ENCODE results near the gene RAB35. TPM values are rescaled to one million over a fixed set of nuclear protein-coding genes. Genes with fewer than 3 reads are reported as not detected.
A peak's percentile ranks its signal among the peaks of the same experiment; 100 is the strongest.

RAB35 gene
- total RNA-seq, 4 donors from 2014 or later: 31.5 to 39.5 (median 33.8) TPM

GRCh38 chr12:120064054-120064940, 52.3 kb downstream of the RAB35 start:
- WGBS, 2 donors: 47 to 52% methylated on average over 16 of the region's 16 CpGs
- DNase-seq (ENCODE audit: low spot score in 2 of 2): peak in 1 of 2 donors; percentile 79
- intact Hi-C loops (cut with DNase I; ENCODE audit: low total_unique reads): no loop called here
- TF ChIP-seq POLR2A (IDR thresholded peaks at IDR 0.05) (no peak), CTCF (IDR thresholded peaks at IDR 0.05) (no peak)
- no peak overlapping the region for H3K4me3 ChIP-seq (ENCODE audit: low read depth, poor library complexity, severe bottlenecking)

GRCh38 chr12:120062976-120063579, 53.5 kb downstream of the RAB35 start:
- no peak for DNase-seq (ENCODE audit: low spot score in 2 of 2)
- intact Hi-C loops (cut with DNase I; ENCODE audit: low total_unique reads): no loop called here
- 90 to 94% methylated on average over 3 of the region's 3 CpGs for WGBS, 2 donors
- H3K4me3 ChIP-seq (ENCODE audit: low read depth, poor library complexity, severe bottlenecking): no peak overlapping the region
- no peak for TF ChIP-seq POLR2A (IDR thresholded peaks at IDR 0.05)
- TF ChIP-seq CTCF (IDR thresholded peaks at IDR 0.05): no peak

- H3K4me3 ChIP-seq (ENCODE audit: low read depth, poor library complexity, severe bottlenecking): no peak overlapping the region
- WGBS, 2 donors: 48 to 58% methylated on average over 10 of the region's 10 CpGs
- DNase-seq (ENCODE audit: low spot score in 2 of 2): peak in 1 of 2 donors; percentile 34
- TF ChIP-seq CTCF (IDR thresholded peaks at IDR 0.05) (no peak), POLR2A (IDR thresholded peaks at IDR 0.05) (no peak)
- intact Hi-C loops (cut with DNase I; ENCODE audit: low total_unique reads): no loop called here
Observed at GRCh38 chr12:120061575-120062214, 54.9 kb downstream of the RAB35 start.

GRCh38 chr12:120060717-120061116, 55.8 kb downstream of the RAB35 start:
- DNase-seq (ENCODE audit: low spot score in 2 of 2): no peak
- WGBS, 2 donors: 62 to 75% methylated on average over 5 of the region's 5 CpGs
- intact Hi-C loops (cut with DNase I; ENCODE audit: low total_unique reads): no loop called here

GRCh38 chr12:120060196-120060595, 56.4 kb downstream of the RAB35 start:
- DNase-seq (ENCODE audit: low spot score in 2 of 2): no peak
- intact Hi-C loops (cut with DNase I; ENCODE audit: low total_unique reads): no loop called here
- no peak for TF ChIP-seq CTCF (IDR thresholded peaks at IDR 0.05)
- TF ChIP-seq POLR2A (IDR thresholded peaks at IDR 0.05): no peak
- 53 to 59% methylated on average over 1 of the region's 1 CpG for WGBS, 2 donors
- no peak overlapping the region for H3K4me3 ChIP-seq (ENCODE audit: low read depth, poor library complexity, severe bottlenecking)

More at GRCh38 chr12:120060717-120061116, 55.8 kb downstream of the RAB35 start:
- TF ChIP-seq CTCF (IDR thresholded peaks at IDR 0.05): no peak
- TF ChIP-seq POLR2A (IDR thresholded peaks at IDR 0.05): no peak
- no peak overlapping the region for H3K4me3 ChIP-seq (ENCODE audit: low read depth, poor library complexity, severe bottlenecking)

All from lower leg skin (tissue), 4 donors.